ENCODE measurements around the gene FOXJ1.

- no peak for TF ChIP-seq POLR2A (IDR thresholded peaks at IDR 0.05; ENCODE audit: low read depth, low read length)
- TF ChIP-seq POLR2AphosphoS5 (IDR thresholded peaks at IDR 0.05; ENCODE audit: low read depth, low read length), result no peak
Observed at GRCh38 chr17:76146053-76146851, 5.2 kb upstream of the FOXJ1 start.
